ENCODE data around the gene PDS5A.
A peak's percentile ranks its signal among the peaks of the same experiment; 100 is the strongest.

PDS5A gene

DNA sequence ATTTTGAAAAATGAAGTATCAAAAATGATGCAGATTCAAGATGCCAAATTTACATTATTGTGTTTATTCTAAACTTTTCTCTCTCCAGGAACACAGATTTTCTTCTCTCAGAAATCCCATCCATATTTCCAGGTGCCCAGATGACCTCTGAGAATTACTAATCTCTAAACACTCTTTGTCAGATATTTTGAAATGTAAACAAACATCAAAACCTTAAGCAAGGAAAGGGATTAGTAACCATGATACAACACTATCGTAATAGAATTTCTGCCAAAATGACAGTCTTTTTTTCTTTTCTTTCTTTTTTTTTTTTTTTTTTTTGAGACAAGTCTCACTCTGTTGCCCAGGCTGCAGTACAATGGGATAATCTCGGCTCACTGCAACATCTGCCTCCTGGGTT is 76.7 kb downstream of the PDS5A start:
- Mint-ChIP-seq H3K4me3 (no peak overlapping the region), H3K27ac (no peak overlapping the region), H3K9me3 (no peaks in the 10 kb centered on the region), H3K4me1 (ENCODE audit: low read depth) (peaks cover 7% of the 10 kb centered on the region), H3K27me3 (ENCODE audit: low read depth) (no peaks in the 10 kb centered on the region), H3K36me3 (ENCODE audit: low read depth) (peaks cover 36% of the 10 kb centered on the region)

DNA sequence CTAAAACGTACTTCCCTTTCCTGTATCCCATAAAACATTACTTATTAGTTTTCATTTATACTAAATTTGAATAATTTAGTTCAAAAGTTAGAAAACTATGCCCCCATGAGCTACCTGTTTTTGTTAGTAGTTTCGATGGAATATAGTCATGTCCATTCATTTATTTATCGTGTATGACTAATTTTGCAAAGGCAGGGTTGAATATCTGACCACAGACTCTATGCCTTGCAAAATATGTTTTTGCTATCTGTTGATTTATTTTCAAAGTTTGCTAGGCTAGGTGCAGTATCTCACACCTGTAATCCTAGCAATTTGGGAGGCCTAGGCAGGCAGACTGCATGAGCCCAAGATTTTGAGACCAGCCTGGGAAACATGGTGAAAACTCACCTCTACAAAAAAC is 78.4 kb downstream of the PDS5A start:
- Mint-ChIP-seq H3K27ac (no peak overlapping the region), H3K4me3 (no peak overlapping the region), H3K4me1 (ENCODE audit: low read depth) (peaks cover 4% of the 10 kb centered on the region), H3K27me3 (ENCODE audit: low read depth) (no peaks in the 10 kb centered on the region), H3K9me3 (no peaks in the 10 kb centered on the region), H3K36me3 (ENCODE audit: low read depth) (peaks cover 32% of the 10 kb centered on the region)

DNA sequence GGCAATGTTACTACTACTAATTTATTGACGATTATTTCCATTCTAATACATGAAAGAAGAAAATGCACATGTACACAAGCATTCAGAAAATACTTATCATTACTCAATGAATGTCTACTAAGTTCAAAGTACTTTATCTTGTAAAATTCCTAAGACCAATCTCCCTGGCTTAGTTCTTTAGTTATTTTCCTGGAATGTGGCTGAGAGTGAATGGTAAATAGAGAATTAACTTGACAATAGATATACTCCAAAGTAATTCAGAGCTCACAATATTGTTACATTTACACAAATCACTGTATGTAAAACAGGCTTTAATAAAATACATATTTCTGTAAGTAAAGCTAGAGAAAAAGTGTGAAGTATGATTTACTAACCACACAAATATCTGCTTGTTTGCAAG is 79.7 kb downstream of the PDS5A start:
- H3K27ac Mint-ChIP-seq = no peak overlapping the region
- H3K4me3 Mint-ChIP-seq = no peak overlapping the region
- no peaks in the 10 kb centered on the region for H3K9me3 Mint-ChIP-seq
- peaks cover 4% of the 10 kb centered on the region for H3K4me1 Mint-ChIP-seq (ENCODE audit: low read depth)
- peaks cover 33% of the 10 kb centered on the region for H3K36me3 Mint-ChIP-seq (ENCODE audit: low read depth)
- no peaks in the 10 kb centered on the region for H3K27me3 Mint-ChIP-seq (ENCODE audit: low read depth)

DNA sequence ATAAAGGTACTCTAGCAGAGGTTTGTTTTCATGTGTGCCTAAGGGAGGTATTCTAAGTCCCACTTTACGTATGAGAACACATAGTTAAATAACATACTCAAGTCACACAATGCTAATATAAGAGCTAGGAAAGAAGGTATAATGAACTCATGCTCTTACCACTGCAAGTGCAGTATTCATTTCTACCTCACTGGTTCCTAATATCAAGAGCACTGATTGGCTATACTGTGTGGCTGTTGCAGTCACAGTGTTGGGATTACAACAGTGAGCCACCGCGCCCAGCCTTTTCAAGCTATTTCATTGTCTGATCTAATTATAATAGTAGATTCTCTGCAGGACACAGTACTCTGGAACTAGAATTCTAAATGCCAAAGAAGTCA is 84.0 kb downstream of the PDS5A start:
- no peak overlapping the region for H3K27ac Mint-ChIP-seq
- no peaks in the 10 kb centered on the region for H3K9me3 Mint-ChIP-seq
- no peaks in the 10 kb centered on the region for H3K4me1 Mint-ChIP-seq (ENCODE audit: low read depth)
- peaks cover 32% of the 10 kb centered on the region for H3K36me3 Mint-ChIP-seq (ENCODE audit: low read depth)
- H3K4me3 Mint-ChIP-seq = no peak overlapping the region
- no peaks in the 10 kb centered on the region for H3K27me3 Mint-ChIP-seq (ENCODE audit: low read depth)

DNA sequence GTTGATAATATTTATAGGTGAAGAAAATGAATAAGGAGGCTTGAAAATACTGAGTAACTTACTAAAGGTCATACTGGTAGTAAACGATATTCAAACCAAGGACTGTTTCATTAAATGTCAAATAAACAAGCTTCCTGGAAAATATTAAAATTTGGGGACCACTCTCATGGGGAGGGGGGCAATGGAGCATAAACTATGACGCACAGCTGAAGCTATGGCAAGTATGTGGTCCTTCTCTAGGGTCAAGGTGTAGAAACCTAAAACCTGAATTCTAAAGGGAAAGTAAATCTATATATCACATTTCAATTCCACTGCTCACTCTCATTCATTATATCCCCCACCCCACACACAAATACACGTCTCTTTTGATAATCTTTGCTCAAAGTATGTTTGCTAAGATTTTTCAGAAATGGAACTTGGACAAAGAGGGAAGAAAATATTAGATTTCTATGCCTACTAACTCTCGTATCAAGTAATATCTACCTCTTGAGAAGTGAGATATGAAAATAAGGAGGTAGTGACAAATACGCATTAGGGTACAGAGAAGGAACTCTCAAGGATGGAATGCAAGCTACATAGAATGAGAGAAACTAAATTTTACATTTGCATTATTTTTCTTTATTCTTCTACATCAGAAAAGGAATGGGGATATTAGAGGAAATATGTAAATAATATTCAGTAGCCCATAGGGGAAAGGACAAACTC is 84.6 kb downstream of the PDS5A start:
- Mint-ChIP-seq H3K27ac (no peak overlapping the region), H3K27me3 (ENCODE audit: low read depth) (no peaks in the 10 kb centered on the region), H3K4me1 (ENCODE audit: low read depth) (no peaks in the 10 kb centered on the region), H3K9me3 (no peaks in the 10 kb centered on the region), H3K36me3 (ENCODE audit: low read depth) (peaks cover 34% of the 10 kb centered on the region), H3K4me3 (no peak overlapping the region)

DNA sequence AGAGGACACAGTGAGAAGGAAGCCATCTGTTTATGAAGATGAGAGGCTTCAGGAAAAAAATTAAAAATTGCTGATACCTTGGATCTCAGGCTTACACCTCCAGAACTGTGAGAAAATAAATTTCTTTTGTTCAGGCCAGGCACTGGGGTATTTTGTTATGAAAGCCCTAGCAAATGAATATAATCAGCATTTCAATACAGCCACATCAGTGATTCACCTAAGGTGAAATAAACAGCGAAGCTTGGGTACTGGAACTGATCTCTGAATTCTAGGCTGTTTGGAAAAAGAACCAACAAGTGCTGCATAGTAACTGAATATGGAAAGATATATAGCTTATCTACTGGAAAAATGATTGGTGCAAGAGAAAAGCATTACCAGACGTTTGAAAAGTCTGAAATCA is 88.5 kb downstream of the PDS5A start:
- no peak overlapping the region for H3K4me3 Mint-ChIP-seq
- H3K27me3 Mint-ChIP-seq (ENCODE audit: low read depth) = no peaks in the 10 kb centered on the region
- peaks cover 52% of the 10 kb centered on the region for H3K36me3 Mint-ChIP-seq (ENCODE audit: low read depth)
- no peaks in the 10 kb centered on the region for H3K4me1 Mint-ChIP-seq (ENCODE audit: low read depth)
- H3K9me3 Mint-ChIP-seq = no peaks in the 10 kb centered on the region
- no peak overlapping the region for H3K27ac Mint-ChIP-seq

DNA sequence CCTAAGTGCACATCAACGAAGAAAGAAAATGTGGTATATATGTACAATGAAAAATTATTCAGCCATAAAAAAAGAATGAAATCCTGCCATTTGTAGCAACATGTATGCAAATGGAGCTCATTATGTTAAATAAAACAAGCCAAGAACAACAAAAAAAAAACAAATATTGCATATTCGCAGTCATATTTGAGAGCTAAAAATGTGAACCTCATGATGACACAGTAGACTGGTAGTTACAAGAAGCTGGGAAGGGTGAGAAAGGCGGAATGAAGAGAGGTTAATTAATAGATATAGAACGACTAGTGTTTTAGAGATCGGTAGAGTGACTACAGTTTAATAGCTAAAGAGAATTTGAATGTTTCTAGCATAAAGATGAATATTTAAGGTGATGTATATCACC is 89.2 kb downstream of the PDS5A start:
- no peaks in the 10 kb centered on the region for H3K9me3 Mint-ChIP-seq
- no peaks in the 10 kb centered on the region for H3K4me1 Mint-ChIP-seq (ENCODE audit: low read depth)
- H3K27ac Mint-ChIP-seq = no peak overlapping the region
- no peaks in the 10 kb centered on the region for H3K27me3 Mint-ChIP-seq (ENCODE audit: low read depth)
- no peak overlapping the region for H3K4me3 Mint-ChIP-seq
- H3K36me3 Mint-ChIP-seq (ENCODE audit: low read depth) = peaks cover 55% of the 10 kb centered on the region

DNA sequence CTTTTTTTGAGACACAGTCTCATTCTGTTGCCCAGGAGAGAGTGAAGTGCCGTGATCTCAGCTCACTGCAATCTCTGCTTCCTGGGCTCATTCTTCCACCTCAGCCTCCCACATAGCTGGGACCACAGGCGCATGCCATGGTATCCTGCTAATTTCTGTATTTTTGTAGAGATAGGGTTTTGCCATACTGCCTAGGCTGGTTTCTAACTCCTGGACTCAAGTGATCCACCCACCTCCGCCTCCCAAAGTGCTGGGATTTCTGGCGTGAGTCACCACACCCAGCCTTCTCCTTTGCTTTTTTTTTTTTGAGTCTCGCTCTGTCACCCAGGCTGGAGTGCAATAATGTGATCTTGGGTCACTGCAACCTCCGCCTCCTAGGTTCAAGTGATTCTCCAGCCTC is 94.1 kb downstream of the PDS5A start:
- Mint-ChIP-seq H3K4me1 (ENCODE audit: low read depth) (peaks cover 9% of the 10 kb centered on the region), H3K9me3 (no peaks in the 10 kb centered on the region), H3K36me3 (ENCODE audit: low read depth) (peaks cover 50% of the 10 kb centered on the region), H3K27ac (no peak overlapping the region), H3K27me3 (ENCODE audit: low read depth) (no peaks in the 10 kb centered on the region), H3K4me3 (no peak overlapping the region)

DNA sequence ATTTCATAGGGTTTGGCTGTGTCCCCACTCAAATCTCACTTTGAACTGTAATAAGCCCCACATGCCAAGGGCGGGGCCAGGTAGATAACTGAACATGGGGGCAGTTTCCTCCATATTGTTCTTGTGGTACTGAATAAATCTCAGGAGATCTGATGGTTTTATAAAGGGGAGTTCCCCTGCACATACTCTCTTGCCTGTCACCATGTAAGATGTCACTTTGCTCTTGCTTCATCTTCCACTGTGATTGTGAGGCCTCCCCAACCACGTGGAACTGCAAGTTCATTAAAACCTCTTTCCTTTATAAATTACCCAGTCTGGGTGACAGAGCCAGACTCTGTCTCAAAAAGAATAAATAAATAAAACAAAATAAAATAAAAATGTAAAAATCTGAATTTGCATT is 95.9 kb downstream of the PDS5A start:
- Mint-ChIP-seq H3K4me3 (no peak overlapping the region), H3K36me3 (ENCODE audit: low read depth) (peaks cover 39% of the 10 kb centered on the region), H3K9me3 (no peaks in the 10 kb centered on the region), H3K27ac (peak overlapping the region; percentile 6), H3K4me1 (ENCODE audit: low read depth) (peaks cover 11% of the 10 kb centered on the region), H3K27me3 (ENCODE audit: low read depth) (no peaks in the 10 kb centered on the region)

DNA sequence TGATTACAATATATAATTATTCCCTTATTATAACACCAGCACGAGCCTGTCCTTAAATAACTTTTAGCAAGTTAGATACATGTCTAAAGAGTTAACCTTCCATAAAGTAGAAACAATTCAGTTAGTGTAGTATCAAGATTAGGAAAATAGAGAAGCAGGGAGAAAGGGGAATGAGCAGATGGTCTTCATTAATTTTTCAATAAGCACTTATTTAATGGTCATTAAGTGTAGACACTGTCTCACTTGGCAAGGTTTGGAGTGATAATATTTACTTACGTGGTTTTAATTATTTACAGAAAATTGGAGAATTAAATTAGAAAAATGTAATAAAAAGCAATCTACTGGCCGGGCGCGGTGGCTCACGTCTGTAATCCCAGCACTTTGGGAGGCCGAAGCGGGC is 99.7 kb downstream of the PDS5A start:
- H3K27ac Mint-ChIP-seq = no peak overlapping the region
- H3K4me1 Mint-ChIP-seq (ENCODE audit: low read depth) = peaks cover 28% of the 10 kb centered on the region
- H3K9me3 Mint-ChIP-seq = no peaks in the 10 kb centered on the region
- no peaks in the 10 kb centered on the region for H3K27me3 Mint-ChIP-seq (ENCODE audit: low read depth)
- H3K4me3 Mint-ChIP-seq = no peak overlapping the region
- H3K36me3 Mint-ChIP-seq (ENCODE audit: low read depth) = peaks cover 29% of the 10 kb centered on the region

DNA sequence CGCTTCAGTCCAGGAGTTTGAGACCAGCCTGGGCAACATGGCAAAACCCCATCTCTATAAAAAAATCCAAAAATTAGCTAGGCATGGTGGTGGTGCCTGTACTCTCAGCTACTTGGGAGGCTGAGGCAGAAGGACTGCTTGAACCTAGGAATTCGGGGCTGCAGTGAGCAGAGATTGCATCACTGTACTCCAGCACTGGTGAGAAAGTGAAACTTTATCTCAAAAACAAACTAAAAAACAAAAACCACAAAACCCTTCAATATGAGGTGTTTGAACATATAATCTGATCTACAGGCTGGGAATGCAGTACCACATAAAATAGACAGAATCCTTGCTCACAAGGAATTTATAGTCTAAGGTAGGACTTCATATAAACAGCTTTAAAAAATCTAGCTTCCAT is 103.9 kb downstream of the PDS5A start:
- H3K27ac Mint-ChIP-seq = peak overlapping the region; percentile 41
- H3K4me1 Mint-ChIP-seq (ENCODE audit: low read depth) = peaks cover 20% of the 10 kb centered on the region
- peaks cover 31% of the 10 kb centered on the region for H3K36me3 Mint-ChIP-seq (ENCODE audit: low read depth)
- no peak overlapping the region for H3K4me3 Mint-ChIP-seq
- no peaks in the 10 kb centered on the region for H3K9me3 Mint-ChIP-seq
- H3K27me3 Mint-ChIP-seq (ENCODE audit: low read depth) = no peaks in the 10 kb centered on the region

DNA sequence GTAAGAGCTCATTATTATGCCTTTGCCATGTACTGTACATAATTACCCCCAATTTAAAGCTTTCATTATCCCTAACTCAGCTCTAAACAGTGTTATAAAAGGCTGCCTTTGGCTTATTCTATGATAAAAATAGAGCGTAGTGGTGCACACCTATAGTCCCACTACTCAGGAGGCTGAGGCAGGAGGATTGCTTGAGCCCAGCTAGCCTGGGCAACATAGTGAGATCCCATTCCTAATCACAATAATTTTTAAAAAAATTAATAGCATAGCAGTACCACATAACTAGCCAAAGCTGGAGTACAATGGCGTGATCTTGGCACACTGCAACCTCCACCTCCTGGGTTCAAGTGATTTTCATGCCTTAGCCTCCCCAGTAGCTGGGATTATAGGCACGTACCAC is 112.4 kb downstream of the PDS5A start:
- no peak overlapping the region for H3K27ac Mint-ChIP-seq
- H3K4me3 Mint-ChIP-seq = no peak overlapping the region
- no peaks in the 10 kb centered on the region for H3K4me1 Mint-ChIP-seq (ENCODE audit: low read depth)
- H3K27me3 Mint-ChIP-seq (ENCODE audit: low read depth) = no peaks in the 10 kb centered on the region
- peaks cover 28% of the 10 kb centered on the region for H3K36me3 Mint-ChIP-seq (ENCODE audit: low read depth)
- H3K9me3 Mint-ChIP-seq = no peaks in the 10 kb centered on the region

DNA sequence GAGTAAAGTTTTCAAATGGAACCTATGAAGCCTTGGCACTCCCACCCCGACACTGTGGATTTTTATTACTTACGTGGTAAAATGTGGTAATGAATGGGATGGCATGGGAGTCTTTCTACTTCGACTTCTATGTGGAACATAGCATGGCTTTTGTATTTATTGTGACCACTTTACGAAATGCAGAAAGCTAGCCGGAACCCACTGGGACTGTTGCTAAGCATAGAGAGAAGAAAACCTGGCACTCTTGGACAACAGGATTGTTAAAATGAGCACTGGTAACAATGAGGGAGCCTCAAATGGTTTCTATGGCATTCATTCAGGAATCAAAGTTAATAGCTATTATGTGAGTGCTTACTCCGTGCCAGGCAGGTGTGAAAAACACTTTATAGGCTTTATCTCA is 113.3 kb downstream of the PDS5A start:
- H3K27me3 Mint-ChIP-seq (ENCODE audit: low read depth) = no peaks in the 10 kb centered on the region
- H3K36me3 Mint-ChIP-seq (ENCODE audit: low read depth) = peaks cover 32% of the 10 kb centered on the region
- H3K27ac Mint-ChIP-seq = no peak overlapping the region
- peaks cover under 1% of the 10 kb centered on the region for H3K4me1 Mint-ChIP-seq (ENCODE audit: low read depth)
- no peaks in the 10 kb centered on the region for H3K9me3 Mint-ChIP-seq
- H3K4me3 Mint-ChIP-seq = no peak overlapping the region

DNA sequence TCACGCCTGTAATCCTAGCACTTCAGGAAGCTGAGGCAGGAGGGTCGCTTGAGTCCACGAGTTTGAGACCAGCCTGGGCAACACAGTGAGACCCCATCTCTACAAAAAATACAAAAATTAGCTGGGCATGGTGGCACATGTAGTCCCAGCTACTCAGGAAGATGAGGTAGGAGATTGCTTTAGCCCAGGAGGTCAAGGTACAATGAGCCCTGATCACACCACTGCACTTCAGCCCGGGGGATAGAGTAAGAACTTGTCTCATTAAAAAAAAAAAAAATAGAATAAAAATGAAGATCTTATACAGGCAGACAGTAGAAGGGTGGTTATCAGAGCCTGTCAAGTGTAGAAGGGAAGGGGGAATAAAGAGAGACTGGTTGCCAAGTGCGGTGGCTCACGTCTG is 116.9 kb downstream of the PDS5A start:
- H3K27me3 Mint-ChIP-seq (ENCODE audit: low read depth) = no peaks in the 10 kb centered on the region
- H3K36me3 Mint-ChIP-seq (ENCODE audit: low read depth) = peaks cover 48% of the 10 kb centered on the region
- no peak overlapping the region for H3K27ac Mint-ChIP-seq
- H3K4me1 Mint-ChIP-seq (ENCODE audit: low read depth) = peaks cover 6% of the 10 kb centered on the region
- peaks cover 4% of the 10 kb centered on the region for H3K9me3 Mint-ChIP-seq
- no peak overlapping the region for H3K4me3 Mint-ChIP-seq

DNA sequence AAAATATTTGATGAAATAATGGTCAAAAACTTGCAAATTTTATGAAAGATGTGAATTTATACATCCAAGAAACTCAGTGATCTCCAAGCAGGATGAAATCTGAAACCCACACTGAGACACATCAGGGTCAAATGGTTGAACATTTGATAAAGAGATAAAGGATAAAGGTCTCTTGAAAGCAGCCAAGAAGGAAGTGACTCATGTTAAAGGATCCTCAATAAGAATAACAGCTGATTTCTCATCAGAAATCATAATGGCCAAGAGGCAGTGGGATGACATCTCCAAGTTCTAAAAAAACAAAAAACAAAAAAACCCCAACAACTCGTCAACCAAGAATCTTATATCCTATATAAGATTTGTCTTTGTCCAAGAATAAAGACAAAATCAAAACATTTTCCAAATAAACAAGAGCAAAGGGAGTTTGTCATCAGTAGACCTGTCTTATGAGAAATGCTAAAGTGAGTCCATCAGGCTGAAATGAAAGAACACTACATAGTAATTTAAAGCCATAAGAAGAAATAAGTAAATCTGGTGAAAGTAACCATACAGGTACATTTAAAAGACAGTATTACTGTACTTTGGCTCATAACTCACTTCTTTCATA is 121.7 kb downstream of the PDS5A start:
- H3K27me3 Mint-ChIP-seq (ENCODE audit: low read depth) = no peaks in the 10 kb centered on the region

More for the DNA sequence above, 121.7 kb downstream of the PDS5A start:
- Mint-ChIP-seq H3K4me3 (no peak overlapping the region), H3K27ac (no peak overlapping the region), H3K4me1 (ENCODE audit: low read depth) (peaks cover 15% of the 10 kb centered on the region), H3K9me3 (peaks cover 13% of the 10 kb centered on the region), H3K36me3 (ENCODE audit: low read depth) (peaks cover 58% of the 10 kb centered on the region)
